ENCODE results near the gene ERCC6.

- TF ChIP-seq CTCF (IDR thresholded peaks at IDR 0.05) (no peak), POLR2AphosphoS5 (IDR thresholded peaks at IDR 0.05) (no peak), POLR2A (IDR thresholded peaks at IDR 0.05) (no peak), EP300 (IDR thresholded peaks at IDR 0.05; ENCODE audit: low read depth) (no peak)
These were observed 3.4 kb upstream of the ERCC6 start for GRCh38 chr10:49542353-49542752.

Measured in transverse colon (tissue), 4 donors.